Left lung (tissue), 10 donors: ENCODE data around the gene NPHP4. TPM values are rescaled to one million over a fixed set of nuclear protein-coding genes. Genes with fewer than 3 reads are reported as not detected.

Experiments
- ATAC-seq: fragments of 200-7000 bp; cut with Tn5 transposase; one replicate; pipeline ENCODE4 v1.9.1; 2020; ENCODE audit warnings: moderate library complexity
- DNase-seq, 4 donors: peaks; one replicate each; pipeline ENCODE4 v3.0.0-alpha.2; 2013 to 2020
- H3K27ac ChIP-seq, 2 donors: fragments of 200-600 bp; sonication (generic) in 1 of 2; one replicate each; pipeline versions ENCODE4 v1.5.0 to v1.8.0; 2020 to 2021
- H3K27me3 ChIP-seq, 2 donors: fragments of 200-600 bp; sonication (generic) in 1 of 2; one replicate each; pipeline versions ENCODE4 v1.5.0 to v1.8.0; 2020 to 2021
- H3K36me3 ChIP-seq, 2 donors: fragments of 200-600 bp; sonication (generic) in 1 of 2; one replicate each; pipeline versions ENCODE4 v1.5.0 to v1.8.0; 2020 to 2021
- H3K4me1 ChIP-seq, 2 donors: fragments of 200-600 bp; one replicate each; pipeline ENCODE4 v1.8.0; 2021
- H3K4me3 ChIP-seq, 2 donors: fragments of 200-600 bp; sonication (generic) in 1 of 2; one replicate each; pipeline versions ENCODE4 v1.5.0 to v1.8.0; 2020 to 2021; ENCODE audit warnings: mild to moderate bottlenecking in 1 of 2
- H3K9me3 ChIP-seq, 2 donors: fragments of 200-600 bp; sonication (generic) in 1 of 2; one replicate each; pipeline versions ENCODE4 v1.5.0 to v1.8.0; 2020 to 2021
- intact Hi-C, 2 donors: fragments of 100-400 bp; cut with DNase I; formaldehyde crosslinking; loops; one replicate each; pipeline versions ENCODE4 v1.11.2 to v1.14.2; 2022
- polyA plus RNA-seq, 6 donors: library from polyadenylated mRNA; unstranded; fragments of 120-200 nt; gene quantifications; one replicate each; pipeline ENCODE4 v1.2.1, GENCODE V29; 2013; ENCODE audit not compliant: insufficient read length in 6 of 6
- total RNA-seq, 2 donors: library from RNA; stranded (reverse); fragmentation: NEBNext Ultra II Directional; extraction: Animal tissue kit (Norgen Biotek cat#: 25700); gene quantifications; one replicate each; pipeline ENCODE4 v1.2.1, GENCODE V29; 2021
- TF ChIP-seq, protein P1 (sequence below), 2 donors: fragments of 200-600 bp; sonication (generic) in 1 of 2; IDR thresholded peaks; one replicate each; pipeline versions ENCODE4 v1.5.0 to v1.8.0; 2021; ENCODE audit warnings: antibody characterized with exemption in 2 of 2
- donor health status: DM: no; HTN: yes; CAD: no.
- donor health status: DM: no; HTN: no; CAD: no.

NPHP4 gene
- total and polyA plus RNA-seq, 8 donors, result 9.4 to 16.4 (median 10.2) TPM

DNA sequence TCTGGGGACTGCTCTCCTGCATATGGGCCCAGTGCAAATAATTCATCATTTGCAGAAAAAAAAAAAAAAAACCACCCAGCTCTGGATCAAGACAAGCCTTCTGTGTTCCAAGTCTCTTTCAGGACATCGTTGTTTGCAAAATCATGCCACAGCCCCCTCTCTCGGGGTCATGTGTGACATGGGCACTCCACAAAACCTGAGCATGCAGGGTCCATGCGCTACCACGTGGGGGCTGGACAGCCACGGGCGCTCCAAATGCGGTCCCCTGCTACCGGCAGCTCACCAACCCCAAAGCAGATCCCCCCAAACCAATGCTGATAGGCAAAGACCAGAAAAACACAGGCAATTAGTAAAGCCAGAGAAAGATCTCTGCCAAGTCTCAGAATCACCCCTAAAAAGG lies 17.6 kb downstream of the NPHP4 start:
- intact Hi-C loops, result loop anchor here in 1 of 2 donors (10.0 kb wide), 1 partner anchor 460 kb away; no protein-coding TSS in a partner anchor
- TF ChIP-seq, protein P1, sequence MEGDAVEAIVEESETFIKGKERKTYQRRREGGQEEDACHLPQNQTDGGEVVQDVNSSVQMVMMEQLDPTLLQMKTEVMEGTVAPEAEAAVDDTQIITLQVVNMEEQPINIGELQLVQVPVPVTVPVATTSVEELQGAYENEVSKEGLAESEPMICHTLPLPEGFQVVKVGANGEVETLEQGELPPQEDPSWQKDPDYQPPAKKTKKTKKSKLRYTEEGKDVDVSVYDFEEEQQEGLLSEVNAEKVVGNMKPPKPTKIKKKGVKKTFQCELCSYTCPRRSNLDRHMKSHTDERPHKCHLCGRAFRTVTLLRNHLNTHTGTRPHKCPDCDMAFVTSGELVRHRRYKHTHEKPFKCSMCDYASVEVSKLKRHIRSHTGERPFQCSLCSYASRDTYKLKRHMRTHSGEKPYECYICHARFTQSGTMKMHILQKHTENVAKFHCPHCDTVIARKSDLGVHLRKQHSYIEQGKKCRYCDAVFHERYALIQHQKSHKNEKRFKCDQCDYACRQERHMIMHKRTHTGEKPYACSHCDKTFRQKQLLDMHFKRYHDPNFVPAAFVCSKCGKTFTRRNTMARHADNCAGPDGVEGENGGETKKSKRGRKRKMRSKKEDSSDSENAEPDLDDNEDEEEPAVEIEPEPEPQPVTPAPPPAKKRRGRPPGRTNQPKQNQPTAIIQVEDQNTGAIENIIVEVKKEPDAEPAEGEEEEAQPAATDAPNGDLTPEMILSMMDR (IDR thresholded peaks at IDR 0.05), result no peak

DNA sequence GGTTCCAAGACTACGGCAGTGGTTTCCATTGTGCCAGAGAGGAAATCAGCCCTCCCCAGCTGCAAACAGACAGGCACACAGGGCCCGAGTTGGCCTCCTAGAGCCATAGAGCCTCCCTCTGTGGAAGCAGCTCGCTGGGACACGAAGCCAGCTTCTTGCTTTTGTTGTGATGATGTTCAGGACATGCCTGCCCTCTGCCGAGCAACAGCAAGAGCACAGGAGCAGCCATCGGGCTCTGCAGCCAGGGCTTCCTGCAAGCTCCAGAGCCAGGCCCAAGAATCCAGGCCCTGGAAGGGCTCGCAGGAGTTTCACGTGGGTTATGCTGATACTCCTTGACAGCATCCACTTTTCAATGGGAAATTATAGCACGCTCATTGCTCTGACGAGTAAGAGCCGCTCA lies 18.5 kb downstream of the NPHP4 start:
- peaks cover 0 to 21% of the 10 kb centered on the region in 2 donors for H3K4me1 ChIP-seq
- intact Hi-C loops, result loop anchor here in 1 of 2 donors (10.0 kb wide), 1 partner anchor 459 kb away; no protein-coding TSS in a partner anchor
- no peak for ATAC-seq
- TF ChIP-seq, protein P1 (IDR thresholded peaks at IDR 0.05), result no peak
- H3K36me3 ChIP-seq, result peaks cover 0 to 23% of the 10 kb centered on the region in 2 donors
- no peak for DNase-seq
- H3K4me3 ChIP-seq, result no peak overlapping the region
- H3K27me3 ChIP-seq, result no peaks in the 10 kb centered on the region
- H3K27ac ChIP-seq, result no peak overlapping the region
- no peaks in the 10 kb centered on the region for H3K9me3 ChIP-seq

More for the DNA sequence above, 17.6 kb downstream of the NPHP4 start:
- Histone ChIP-seq H3K27ac (no peak overlapping the region), H3K27me3 (no peaks in the 10 kb centered on the region), H3K4me1 (peaks cover 0 to 28% of the 10 kb centered on the region in 2 donors), H3K4me3 (no peak overlapping the region), H3K9me3 (no peaks in the 10 kb centered on the region), H3K36me3 (peaks cover 0 to 23% of the 10 kb centered on the region in 2 donors)
- DNase-seq (peak in 1 of 4 donors; percentile 44), ATAC-seq (no peak)

DNA sequence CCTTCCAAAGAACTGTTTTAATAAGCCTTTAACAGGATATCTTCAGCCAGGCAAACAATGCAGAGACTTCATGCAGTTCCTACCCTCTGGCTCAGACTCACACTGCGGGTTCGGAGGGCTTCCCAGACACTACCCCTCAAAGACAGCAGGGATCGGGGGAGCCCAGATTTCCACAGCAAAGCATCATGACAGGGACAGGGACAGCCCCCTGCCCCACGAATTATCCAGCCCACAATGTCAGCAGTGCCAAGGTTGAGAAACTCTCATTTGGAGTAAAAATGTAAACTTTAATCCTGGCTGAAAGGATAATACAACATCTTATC lies 20.1 kb downstream of the NPHP4 start:
- DNase-seq, result no peak
- no peak for ATAC-seq

DNA sequence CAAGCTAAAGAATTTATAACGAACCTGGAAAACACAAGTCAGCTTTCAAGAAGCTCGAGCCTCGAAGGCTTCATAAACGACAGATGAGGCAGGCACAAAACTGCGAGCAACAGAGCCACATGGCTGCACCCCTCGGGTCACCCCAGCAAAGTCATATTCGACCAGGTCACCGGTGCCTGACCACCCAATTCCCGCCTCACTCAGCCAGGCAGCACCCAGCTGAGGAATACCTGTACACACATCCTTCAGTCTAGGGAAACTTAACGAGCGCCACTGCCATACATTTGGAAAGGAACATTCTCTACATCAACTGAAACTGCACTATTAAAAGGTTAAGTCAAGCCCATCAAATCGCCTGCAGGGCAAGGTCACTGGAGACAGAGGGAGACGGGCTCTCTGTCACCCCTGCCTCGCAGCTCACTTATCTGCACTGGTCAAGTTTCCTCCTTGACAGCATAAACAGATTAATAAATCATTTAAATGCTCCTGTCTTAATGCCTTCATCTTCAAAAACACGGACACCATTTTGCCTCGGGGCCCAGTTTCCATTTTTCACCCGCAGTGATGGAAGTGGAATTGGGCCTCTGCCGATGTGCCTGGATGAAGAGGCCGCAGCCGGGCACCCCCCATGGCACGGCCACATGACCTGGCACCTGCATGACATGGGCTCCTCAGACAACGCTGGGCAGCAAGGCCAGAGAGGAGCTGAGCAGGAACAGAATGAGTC lies 20.6 kb downstream of the NPHP4 start:
- Histone ChIP-seq H3K36me3 (peaks cover 0 to 40% of the 10 kb centered on the region in 2 donors), H3K27me3 (no peaks in the 10 kb centered on the region), H3K9me3 (no peaks in the 10 kb centered on the region), H3K4me3 (no peak overlapping the region), H3K4me1 (peaks cover 0 to 14% of the 10 kb centered on the region in 2 donors), H3K27ac (no peak overlapping the region)
- no peak for ATAC-seq
- DNase-seq, result no peak
- intact Hi-C loops, result loop anchor here in 1 of 2 donors (10.0 kb wide), 1 partner anchor 457 kb away; no protein-coding TSS in a partner anchor
- TF ChIP-seq, protein P1 (IDR thresholded peaks at IDR 0.05), result no peak

More for the DNA sequence above, 20.1 kb downstream of the NPHP4 start:
- intact Hi-C loops, result loop anchor here in 1 of 2 donors (10.0 kb wide), 1 partner anchor 457 kb away; no protein-coding TSS in a partner anchor
- Histone ChIP-seq H3K4me1 (peaks cover 0 to 14% of the 10 kb centered on the region in 2 donors), H3K4me3 (no peak overlapping the region), H3K27ac (no peak overlapping the region), H3K36me3 (peaks cover 0 to 36% of the 10 kb centered on the region in 2 donors), H3K27me3 (no peaks in the 10 kb centered on the region), H3K9me3 (no peaks in the 10 kb centered on the region)
- TF ChIP-seq, protein P1 (IDR thresholded peaks at IDR 0.05), result no peak

DNA sequence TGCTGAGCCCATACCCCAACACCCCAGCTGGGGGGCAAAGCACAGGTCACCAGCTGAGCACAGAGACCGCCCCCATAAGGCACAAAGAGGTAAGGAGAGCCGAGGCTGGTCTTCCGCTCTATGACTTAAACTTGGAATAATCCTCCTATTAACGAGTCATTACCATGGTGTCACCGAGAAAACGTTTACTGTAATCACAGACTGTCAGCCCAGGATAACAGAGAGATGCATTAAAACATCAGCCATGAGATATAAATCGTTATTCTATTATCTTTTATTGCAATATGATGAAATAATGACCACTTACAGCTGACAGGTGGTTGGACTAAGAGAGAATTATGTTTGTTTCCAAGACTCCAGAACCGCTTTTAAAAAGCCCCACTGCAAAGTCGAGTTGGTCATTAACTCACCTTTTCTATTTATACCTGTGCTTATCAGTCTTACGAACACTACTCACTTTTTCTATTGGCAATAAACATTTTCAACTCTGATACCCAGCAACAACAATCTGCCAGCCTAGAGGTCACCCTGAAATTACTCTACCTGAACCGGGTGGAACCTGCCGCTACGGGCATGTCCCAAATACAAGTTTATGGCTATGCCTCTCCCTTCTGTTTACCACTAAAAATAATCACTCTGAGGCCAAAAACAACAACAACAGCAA lies 21.5 kb downstream of the NPHP4 start:
- no peak overlapping the region for H3K4me3 ChIP-seq
- peaks cover 0 to 43% of the 10 kb centered on the region in 2 donors for H3K36me3 ChIP-seq
- intact Hi-C loops, result loop anchor here in 1 of 2 donors (10.0 kb wide), 1 partner anchor 456 kb away; no protein-coding TSS in a partner anchor
- H3K4me1 ChIP-seq, result peaks cover 0 to 7% of the 10 kb centered on the region in 2 donors
- no peaks in the 10 kb centered on the region for H3K9me3 ChIP-seq
- no peak overlapping the region for H3K27ac ChIP-seq
- DNase-seq (peak in 1 of 4 donors; percentile 29), ATAC-seq (no peak)
- no peaks in the 10 kb centered on the region for H3K27me3 ChIP-seq
- TF ChIP-seq, protein P1 (IDR thresholded peaks at IDR 0.05), result no peak
